IPS DF 4.7 (cell line): Measurements from ENCODE around the gene MOK.
"Not testable (repeated sequence)": the region's sequence is repeated elsewhere in the genome, so short reads cannot be mapped to it uniquely, and the experiment has no call there.

Source experiments
- DNase-seq: peaks from one replicate; pipeline ENCODE4 v3.0.0-alpha.2; 2013; ENCODE audit warnings: low spot score; ENCODE audit errors: extremely low read depth

The MOK gene

DNA sequence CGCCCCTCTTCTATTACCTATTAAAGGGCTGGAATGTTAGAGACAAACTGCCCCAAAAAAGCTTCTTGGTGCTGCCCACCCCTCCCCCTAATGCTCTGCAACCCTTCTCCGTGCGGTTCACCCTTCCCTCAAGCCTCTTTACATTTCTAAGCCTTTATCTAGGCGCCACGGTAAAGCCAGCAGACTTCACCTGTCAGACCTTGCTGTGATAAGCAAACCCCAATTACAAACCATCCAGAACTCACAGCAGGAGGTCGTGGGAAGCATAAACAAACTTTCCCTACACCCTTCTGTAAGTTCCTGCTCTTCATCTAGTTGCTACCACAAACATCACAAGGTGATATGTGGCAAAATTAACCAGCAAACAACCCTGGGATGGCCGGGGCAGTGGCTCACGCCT is 56.8 kb downstream of the MOK start:
- DNase-seq, result no peak

DNA sequence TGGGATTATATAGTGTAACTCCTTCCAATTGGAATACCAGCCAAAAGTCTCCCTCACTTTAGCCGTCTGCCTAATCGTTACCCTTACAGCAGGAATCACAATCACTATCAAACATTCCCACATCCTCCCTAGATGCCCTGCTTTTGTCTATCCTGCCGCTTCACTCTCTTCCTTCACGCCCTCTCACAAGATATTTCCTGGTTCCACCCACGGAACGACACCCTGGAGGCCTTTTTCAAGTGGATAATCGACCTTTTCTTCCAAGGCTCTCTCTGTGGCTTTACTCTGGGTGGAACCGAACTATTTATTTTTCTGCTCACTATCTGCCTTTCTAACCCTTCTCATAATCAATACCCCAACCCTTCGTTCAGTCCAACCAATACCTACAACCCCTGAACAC is 58.9 kb downstream of the MOK start:
- DNase-seq, result no peak

DNA sequence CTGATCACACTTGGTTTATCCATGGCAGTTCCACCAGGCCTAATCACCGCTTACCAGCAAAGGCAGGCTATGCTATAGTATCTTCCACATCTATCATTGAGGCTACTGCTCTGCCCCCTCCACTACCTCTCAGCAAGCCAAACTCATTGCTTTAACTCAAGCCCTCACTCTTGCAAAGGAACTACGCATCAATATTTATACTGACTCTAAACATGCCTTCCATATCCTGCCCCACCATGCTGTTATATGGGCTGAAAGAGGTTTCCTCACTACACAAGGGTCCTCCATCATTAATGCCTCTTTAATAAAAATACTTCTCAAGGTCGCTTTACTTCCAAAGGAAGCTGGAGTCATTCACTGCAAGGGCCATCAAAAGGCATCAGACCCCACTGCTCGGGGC is 61.2 kb downstream of the MOK start:
- DNase-seq, result not testable (repeated sequence)

DNA sequence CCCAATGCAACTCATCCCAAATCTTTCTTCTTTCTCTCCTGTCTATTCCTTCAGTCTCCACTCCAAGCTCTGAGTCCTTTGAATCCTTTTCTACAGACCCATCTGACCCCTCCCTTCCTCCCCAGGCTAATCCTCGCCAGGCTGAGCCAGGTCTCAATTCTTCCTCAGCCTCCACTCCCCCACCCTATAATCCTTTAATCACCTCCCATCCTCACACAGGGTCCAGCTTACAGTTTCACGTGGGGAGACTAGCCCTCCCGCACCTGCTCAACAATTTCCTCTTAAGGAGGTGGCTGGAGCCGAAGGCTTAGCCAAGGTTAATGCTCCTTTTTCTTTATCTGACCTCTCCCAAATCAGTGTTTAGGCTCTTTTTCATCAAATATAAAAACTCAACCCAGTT is 63.8 kb downstream of the MOK start:
- no peak for DNase-seq

DNA sequence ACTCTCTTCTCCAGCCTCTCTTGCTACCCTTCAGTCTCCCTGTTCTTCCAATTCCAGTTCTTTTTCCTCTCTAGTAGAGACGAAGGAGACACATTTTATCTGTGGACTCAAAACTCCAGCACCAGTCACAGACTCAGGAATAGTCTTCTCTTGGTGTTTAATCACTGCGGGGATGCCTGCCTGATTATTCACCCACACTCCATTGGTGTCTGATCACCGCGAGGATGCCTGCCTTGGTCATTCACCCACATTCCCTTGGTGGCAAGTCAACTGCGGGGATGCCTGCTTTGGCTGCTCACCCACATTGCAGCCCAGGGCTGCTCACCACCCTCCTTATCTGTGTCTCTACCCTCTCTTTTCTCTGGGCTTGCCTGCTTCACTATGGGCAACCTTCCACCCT is 64.5 kb downstream of the MOK start:
- DNase-seq, result not testable (repeated sequence)

DNA sequence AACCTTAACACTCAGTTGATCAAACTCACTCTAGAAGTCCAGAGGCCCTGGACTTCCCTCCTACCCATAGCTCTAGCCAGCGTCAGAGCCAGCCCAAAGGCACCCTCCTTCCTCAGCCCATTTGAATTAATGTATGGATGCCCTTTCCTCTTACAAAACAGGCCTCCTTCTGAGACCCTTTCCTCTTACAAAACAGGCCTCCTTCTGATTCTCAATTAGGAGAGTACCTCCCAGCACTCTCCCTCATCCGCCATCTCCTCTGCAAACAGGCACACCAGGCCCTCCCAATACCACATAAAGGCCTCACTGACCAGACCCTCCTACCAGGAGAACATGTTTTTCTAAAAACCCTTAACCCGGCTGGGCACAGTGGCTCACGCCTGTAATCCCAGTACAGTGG is 65.7 kb downstream of the MOK start:
- no peak for DNase-seq

DNA sequence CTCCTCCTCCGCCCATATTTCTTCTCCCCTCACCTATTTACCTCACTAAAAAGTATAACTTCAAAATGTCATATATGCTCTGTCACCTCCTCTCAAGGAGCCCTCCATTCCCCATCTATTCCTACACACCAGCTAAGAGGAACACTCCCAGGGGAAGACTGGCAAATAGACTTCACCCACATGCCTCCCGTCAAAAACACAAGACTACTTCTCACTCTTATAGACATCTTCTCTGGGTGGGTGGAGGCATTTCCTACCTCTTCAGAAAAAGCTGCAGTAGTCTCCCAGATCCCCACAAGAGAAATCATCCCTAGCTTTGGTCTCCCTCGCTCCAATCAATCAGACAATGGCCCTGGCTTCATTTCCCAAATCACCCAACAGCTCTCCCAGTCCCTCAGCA is 66.2 kb downstream of the MOK start:
- DNase-seq, result no peak

DNA sequence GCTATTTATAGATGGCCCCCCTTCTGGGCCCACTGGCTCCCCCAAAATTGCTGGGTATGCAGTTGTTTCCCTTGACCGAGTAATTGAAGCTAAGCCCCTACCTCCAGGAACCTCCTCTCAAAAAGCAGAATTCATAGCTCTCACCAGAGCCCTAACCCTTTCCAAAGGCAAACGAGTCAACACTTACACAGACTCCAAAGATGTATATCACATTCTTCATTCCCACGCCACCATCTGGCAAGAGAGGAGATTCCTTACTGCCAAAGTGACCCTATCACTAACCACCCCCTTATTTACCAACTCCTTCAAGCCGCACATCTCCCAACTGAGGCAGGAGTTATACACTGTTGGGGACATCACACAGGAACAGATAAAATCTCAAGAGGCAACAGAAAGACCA is 66.8 kb downstream of the MOK start:
- DNase-seq, result no peak

DNA sequence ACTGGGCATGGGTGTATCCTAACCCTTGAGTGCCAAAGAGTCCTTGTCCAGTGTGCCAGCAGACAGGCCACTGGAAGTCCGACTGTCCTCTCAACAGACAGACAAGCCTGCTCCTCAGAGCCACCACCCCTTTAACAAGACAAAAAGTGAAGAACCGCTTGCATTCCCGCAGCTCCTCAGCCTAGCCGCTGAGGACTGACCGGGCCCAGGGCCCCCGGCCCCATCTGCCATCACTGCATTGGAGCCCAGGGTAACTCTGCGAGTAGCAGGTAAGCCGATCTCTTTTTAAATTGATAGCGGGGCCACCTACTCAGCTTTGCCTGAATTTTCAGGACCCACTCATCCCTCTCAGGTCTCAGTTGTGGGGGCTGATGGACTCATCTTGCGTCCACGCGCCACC is 68.9 kb downstream of the MOK start:
- DNase-seq, result no peak

DNA sequence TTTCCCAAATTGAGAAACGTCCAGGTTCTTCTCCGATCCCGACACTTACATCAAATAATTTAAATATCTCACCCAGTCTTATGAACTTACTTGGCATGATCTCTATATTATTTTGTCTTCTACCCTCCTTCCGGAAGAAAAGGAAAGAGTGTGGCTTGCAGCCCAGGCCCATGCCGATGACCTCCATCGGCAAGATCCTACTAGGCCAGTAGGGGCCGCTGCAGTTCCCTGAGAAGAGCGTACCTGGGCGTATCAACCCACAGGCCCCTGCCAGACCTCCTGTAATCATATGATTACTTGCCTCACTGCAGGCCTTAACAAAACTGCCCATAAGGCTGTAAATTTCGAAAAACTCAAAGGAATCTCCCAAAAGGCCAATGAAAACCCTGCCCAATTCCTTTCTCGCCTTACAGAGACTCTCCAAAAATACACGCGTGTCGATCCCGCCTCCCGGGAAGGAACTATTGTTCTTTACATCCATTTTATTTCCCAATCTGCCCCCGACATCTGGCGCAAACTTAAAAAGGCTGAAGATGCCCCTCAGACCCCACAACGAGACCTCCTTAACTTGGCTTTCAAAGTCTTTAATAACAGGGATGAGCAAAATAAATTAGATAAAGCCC is 69.6 kb downstream of the MOK start:
- no peak for DNase-seq

DNA sequence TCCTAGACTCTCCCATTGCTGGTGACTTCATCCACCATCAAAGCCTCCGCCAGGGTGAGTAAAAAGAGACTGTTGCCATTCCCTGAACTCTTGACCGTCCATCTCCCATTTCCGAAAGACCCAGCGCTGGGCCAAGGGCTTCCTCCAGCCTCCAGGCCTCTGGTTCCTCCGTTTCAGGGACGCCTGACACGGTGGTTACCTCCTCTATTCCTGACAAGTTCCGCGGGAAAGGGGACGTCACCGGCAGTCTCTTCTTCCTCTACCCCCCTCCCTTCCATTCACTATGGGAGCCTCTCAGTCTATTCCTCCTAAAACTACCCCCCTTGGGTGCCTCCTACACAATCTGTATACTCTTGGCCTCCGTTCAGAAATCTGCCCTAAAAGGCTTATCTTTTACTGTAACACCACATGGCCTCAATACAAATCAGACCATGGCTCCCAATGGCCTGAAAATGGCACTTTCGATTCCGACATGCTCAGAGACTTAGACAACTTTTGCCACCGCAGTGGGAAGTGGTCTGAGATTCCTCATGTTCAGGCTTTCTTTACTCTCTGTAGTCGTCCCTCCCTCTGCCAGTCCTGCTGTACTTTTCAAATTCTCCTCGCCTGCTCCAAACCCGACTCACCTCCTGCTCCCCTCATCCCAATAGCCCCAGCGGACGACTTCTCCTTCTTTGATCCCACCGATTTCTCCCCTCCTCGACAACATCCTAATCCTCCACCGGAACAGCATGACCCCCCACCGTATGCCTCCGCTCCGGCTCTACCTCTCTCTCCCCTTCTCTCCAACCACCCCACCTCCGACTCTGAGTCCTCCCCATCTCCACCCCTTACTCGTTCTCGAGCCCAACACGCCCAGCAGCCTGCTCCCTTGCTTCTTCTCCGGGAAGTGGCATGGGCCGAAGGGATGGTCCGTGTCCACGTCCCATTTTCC is 70.4 kb downstream of the MOK start:
- DNase-seq, result no peak

DNA sequence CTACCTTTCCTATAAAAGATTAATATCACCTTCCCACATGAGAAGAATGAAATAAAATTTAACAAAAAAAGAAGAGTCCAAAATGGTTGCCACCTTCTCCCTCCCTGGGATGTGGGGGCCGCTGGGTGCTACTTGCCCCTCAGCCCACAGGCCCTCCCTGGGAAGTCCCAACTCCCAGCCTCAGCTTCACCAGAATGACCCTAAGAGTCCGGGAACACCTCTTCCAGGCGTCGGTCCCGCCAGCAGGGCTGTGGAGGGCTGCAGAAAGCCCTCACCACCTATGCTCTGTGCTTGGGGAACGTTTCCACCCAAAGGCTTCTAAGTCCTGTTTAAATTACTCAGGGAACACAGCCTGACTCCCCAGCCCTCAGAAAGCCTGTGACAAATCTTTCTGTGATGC is 71.9 kb downstream of the MOK start:
- no peak for DNase-seq

DNA sequence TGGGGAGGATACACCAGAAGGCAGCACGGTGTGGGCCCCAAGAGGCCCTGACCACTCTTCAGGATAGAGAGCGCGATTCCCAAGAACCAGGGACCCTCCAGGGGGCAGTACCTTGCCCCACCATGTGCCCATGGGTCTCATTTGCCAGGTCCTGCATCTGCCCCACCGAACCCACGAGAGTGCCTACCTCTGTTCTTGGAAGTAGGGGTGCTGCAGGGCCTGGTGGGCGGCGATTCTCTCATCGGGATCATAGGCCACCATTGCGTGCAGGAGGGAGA is 72.7 kb downstream of the MOK start:
- DNase-seq, result no peak

DNA sequence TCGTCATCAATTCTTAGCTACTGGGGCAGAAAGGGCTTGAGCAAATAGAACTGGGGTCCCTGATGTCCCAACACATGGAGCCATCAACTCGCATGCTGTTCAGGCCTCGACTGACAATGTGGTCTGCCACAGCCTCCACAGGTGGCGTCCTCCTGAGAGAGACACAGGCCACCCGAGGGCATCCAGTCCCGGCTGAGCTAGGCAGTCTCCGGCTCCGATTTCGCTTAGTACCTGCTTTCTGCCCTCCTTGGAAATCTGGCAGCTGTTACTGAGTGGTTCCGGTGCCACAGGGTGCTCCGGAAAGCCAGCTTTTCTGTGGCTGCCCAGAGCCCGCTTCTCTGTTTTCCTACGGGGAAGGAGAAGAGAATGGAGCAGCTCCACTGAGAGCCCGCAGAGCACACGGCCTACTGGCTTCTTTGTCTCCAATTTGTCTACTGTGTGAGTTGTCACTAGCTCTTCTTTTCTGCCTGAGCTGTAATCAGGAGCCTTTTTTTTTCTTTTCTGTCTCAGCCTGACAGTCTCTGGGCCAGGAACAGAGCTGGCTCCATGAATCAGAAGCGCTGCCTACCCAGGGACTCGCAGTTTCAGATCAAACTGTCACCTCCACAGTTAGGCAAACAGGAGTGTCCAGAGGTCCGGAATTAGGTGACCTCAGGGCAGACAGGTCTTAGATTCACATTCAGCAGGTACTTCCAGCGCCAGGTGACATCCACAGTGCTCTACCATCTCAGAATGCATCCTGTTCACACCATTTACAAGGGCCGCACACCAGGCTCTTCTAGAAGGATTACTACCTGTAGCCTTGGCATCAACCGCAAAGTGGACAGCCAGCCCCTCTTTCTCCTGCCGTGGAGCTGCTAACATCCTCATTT is 73.3 kb downstream of the MOK start:
- no peak for DNase-seq

DNA sequence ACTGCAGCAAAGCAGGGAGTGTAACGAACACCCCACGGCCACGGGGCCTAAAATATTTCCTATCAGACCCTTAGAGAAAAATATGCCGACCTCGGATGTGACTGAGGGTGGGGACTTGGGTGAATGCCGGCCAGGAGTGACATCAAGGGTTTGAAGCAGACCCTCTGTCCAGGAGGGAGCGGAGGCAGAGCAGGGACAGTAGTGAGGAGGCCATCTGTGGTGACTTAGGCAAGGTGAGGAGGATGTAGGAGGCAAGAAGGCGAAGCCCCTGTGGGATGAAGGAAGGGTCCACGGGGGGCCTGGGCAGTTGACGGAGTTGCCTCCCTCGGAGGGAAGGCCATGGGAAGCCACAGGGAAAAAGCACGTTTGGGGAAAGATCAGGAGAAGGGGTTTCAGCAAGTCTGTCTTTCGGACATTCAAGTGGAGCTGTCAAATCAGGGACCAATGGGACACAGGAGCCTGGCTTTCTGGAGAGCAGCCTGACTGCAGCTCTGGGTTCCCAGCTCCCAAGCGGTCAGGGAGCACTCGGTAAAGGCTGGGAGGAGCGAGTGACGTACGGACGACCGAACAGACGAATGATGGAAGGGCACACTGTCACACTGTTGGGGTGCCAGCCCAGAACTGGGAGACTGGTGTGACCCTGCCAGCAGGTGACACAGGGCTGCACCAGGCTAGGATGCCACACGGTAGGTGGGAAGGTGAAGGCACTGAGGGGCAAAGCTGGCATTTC is 74.3 kb downstream of the MOK start:
- no peak for DNase-seq

DNA sequence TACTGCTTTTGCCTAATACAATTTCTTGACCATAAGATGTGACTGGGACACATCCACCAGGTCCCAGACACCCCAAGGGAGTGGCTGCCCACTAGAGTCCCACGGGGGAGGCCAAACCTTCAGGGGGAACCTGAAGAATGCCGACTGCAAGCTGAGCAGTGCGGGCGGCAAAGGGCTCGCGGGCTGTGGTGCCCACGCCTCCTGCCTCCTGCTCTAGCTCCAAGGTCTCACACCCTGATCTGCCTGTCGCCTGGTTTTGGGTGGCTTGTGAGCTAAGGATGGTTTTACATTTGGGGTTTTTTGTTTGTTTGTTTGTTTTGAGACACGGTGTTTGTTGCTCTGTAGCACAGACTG is 75.2 kb downstream of the MOK start:
- no peak for DNase-seq

DNA sequence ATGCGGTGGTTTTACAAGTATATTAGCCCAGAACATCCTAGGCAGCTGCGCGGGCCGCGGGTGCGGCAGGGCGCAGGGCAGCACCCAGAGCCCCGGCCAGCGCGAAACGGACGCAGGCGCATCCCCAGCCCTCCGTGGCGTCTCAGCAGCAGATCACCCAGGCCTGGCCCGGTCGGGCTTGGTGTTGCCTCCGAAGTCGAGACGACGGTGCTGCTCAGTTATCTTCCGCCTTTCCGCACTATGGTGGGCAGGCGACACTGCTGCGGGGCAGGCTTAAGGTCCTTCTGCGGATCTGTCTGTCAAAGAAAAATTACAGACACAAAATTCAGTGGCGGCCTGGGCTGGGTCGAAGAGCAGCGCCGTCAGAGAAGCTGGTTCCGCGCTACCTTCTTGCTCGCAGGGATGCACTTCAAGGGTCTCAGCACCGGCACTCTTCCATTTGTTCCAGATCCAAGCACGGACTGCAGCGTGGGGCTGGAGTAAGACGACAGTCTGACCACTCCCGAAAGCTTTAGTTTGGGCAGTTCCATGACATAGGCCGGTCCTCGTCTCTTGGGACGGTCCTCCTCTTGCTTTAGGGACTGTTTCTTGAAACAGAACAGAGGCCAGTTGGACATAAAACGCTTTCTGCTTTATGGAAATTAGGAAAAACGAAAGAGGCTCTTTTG is 75.8 kb downstream of the MOK start:
- DNase-seq, result no peak

DNA sequence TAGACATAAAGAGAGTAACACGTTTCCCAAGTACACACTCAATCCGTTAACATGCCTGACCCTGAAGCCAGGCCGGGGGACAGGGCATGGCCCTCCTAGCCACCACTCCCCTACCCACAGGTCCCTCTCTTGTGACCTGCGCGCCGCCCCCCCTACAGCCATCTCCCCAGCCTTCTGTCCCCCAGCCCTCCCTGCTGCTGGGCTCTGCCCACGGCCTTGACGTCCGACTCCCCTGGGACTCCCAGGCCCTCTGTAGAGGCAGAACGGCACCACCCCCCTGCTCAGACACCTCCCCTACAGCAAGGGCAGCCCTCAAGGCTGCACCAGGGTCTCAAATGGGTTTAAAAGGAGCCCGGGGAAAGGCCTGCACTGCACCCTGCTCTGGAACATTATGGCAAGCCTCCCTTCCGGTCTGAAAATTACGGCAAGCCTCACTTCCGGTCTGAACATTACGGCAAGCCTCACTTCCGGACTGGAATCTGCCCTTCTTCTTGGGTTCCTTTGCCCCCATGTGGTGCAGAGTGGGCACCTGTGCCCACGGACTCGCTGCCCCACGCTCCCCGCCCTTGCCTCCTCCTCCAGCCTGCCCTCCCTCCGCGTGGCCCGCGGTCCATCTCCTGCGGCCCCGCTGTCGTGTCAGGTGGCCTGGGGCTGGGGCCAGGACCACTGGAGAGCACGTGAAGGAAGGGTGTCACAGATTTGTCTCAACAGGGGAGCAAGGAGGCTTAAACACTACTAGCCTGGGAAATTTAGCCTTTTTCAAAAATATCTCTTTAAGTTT is 77.6 kb downstream of the MOK start:
- no peak for DNase-seq

DNA sequence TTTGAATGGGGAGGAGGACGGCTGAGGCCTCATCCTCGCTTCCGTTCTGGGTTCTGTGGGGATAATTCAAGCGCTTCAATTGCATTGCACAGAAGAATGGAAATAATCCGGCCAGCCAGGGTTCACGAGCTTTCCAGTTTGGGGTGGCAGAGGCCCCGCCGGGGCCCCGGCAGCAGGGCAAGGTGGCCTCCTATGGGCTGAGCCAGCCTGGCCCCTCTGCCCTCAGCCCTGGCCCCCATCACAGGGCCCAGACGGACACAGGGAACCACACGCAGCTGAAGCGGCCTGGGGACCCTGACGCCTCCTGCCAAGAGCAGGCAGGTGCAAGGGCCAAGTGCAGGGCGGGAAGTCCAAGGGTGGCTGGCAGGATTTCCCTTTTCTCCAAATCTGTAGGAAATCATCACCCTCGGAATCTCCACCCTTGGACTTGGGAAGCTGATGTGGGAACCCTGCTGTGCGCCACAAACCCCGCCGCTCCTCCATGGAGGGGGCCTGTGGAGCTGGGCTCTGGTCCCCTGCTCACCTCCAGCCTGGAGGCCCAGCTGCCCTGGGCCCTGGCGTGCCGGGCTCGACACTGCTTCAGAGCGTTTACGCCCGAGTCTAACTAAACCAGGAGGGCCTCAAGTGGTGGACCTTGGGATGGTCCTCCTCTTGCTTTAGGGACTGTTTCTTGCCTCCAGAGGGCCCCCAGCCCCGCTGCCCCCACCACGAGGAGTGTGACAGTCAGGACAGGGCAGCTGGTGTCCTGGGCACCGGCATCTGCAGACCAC is 78.4 kb downstream of the MOK start:
- no peak for DNase-seq

DNA sequence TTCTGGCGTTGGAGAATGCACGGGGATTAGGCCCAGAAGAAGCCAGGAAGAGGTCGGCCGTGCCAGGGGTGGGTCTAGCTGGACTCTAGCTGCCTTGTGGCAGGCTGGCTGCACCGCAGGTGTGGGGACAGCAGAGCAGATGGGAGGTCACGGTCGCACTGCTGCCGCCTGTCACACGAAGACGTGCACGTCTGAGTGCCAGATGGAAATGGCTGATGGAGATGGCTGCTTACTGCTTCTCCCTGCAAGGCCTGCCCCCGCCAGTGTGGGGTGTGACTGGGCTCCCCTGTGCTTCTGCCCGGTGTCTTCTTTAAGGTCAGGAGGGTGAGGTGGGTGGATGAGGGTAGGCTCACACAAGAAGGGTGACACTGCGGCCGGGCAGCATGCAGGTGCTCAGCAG is 79.0 kb downstream of the MOK start:
- no peak for DNase-seq
